HEK293T (cell line): ENCODE data around the gene THSD4.

Source experiments
- ARNT ChIP-seq: fragments of 450-650 bp; IDR thresholded peaks from 2 replicates; pipeline ENCODE4 v1.6.1; 2017; ENCODE audit warnings: mild to moderate bottlenecking
- BHLHE40 ChIP-seq: fragments of 450-650 bp; IDR thresholded peaks from 2 replicates; pipeline ENCODE4 v1.6.1; 2016; ENCODE audit warnings: mild to moderate bottlenecking, moderate library complexity, borderline replicate concordance
- CTBP1 ChIP-seq: fragments of 450-650 bp; IDR thresholded peaks from 2 replicates; pipeline ENCODE4 v1.6.1; 2016; ENCODE audit warnings: borderline replicate concordance
- ELF4 ChIP-seq: fragments of 450-650 bp; IDR thresholded peaks from 2 replicates; pipeline ENCODE4 v1.6.1; 2017; ENCODE audit warnings: antibody characterized with exemption
- FOXA1 ChIP-seq: fragments of 450-650 bp; IDR thresholded peaks from 2 replicates; pipeline ENCODE4 v1.6.1; 2016; ENCODE audit warnings: mild to moderate bottlenecking
- HDGF ChIP-seq: fragments of 450-650 bp; IDR thresholded peaks from 2 replicates; pipeline ENCODE4 v1.6.1; 2017; ENCODE audit warnings: antibody characterized with exemption, borderline replicate concordance
- LEF1 ChIP-seq: fragments of 450-650 bp; IDR thresholded peaks from 2 replicates; pipeline ENCODE4 v1.6.1; 2017; ENCODE audit warnings: mild to moderate bottlenecking, borderline replicate concordance
- NFRKB ChIP-seq: fragments of 450-650 bp; IDR thresholded peaks from 2 replicates; pipeline ENCODE4 v1.6.1; 2016; ENCODE audit warnings: mild to moderate bottlenecking, moderate library complexity
- PKNOX1 ChIP-seq: fragments of 450-650 bp; IDR thresholded peaks from 2 replicates; pipeline ENCODE4 v1.6.1; 2016
- SP1 ChIP-seq: fragments of 450-650 bp; IDR thresholded peaks from 2 replicates; pipeline ENCODE4 v1.6.1; 2017
- SUZ12 ChIP-seq: fragments of 450-650 bp; IDR thresholded peaks from 2 replicates; pipeline ENCODE4 v1.6.1; 2016; ENCODE audit warnings: mild to moderate bottlenecking
- TARDBP ChIP-seq: fragments of 450-650 bp; IDR thresholded peaks from 2 replicates; pipeline ENCODE4 v1.6.1; 2016
- ZNF384 ChIP-seq: fragments of 450-650 bp; IDR thresholded peaks from 2 replicates; pipeline ENCODE4 v1.6.1; 2016

GRCh38 chr15:71254491-71254890 is 139.2 kb downstream of the THSD4 start:
- no peak for TF ChIP-seq CTBP1
- no peak for TF ChIP-seq LEF1
- no peak for TF ChIP-seq PKNOX1
- no peak for TF ChIP-seq SUZ12
- no peak for TF ChIP-seq SP1
- no peak for TF ChIP-seq BHLHE40
- no peak for TF ChIP-seq ARNT
- no peak for TF ChIP-seq ELF4
- TF ChIP-seq HDGF: no peak
- TF ChIP-seq TARDBP: no peak
- TF ChIP-seq ZNF384: no peak
- no peak for TF ChIP-seq FOXA1
- TF ChIP-seq NFRKB: no peak
